Natural killer cell (primary cell): ENCODE data around the gene RBFOX2. TPM values are rescaled to one million over a fixed set of nuclear protein-coding genes. Genes with fewer than 3 reads are reported as not detected.

Experiments
- ATAC-seq, 3 donors: fragments of 150-1000 bp in 2 of 3; fragments of 200-7000 bp in 1 of 3; cut with Tn5 transposase; 1 replicate in 1 of 3; 2 replicates in 2 of 3; pipeline ENCODE4 v1.10.0; 2021; ENCODE audit warnings: mild to moderate bottlenecking in 2 of 3, moderate library complexity in 2 of 3
- DNase-seq, 2 donors: peaks; one replicate each; pipeline versions ENCODE4 v3.0.0 to v3.0.0-alpha.2; 2013 to 2021; ENCODE audit warnings: mixed read lengths in 1 of 2
- H3K27ac ChIP-seq: one replicate; pipeline ENCODE4 v1.5.1; 2013; ENCODE audit warnings: mild to moderate bottlenecking, low read length
- H3K27me3 ChIP-seq: one replicate; pipeline ENCODE4 v1.6.1; 2013; ENCODE audit warnings: low read length; ENCODE audit not compliant: control insufficient read depth, insufficient read depth
- H3K36me3 ChIP-seq: one replicate; pipeline ENCODE4 v1.6.1; 2013; ENCODE audit warnings: low read length; ENCODE audit not compliant: control insufficient read depth, insufficient read depth
- H3K4me1 ChIP-seq: one replicate; pipeline ENCODE4 v1.6.1; 2013; ENCODE audit warnings: low read length; ENCODE audit not compliant: control insufficient read depth, insufficient read depth
- H3K4me3 ChIP-seq: one replicate; pipeline ENCODE4 v1.5.1; 2013; ENCODE audit warnings: low read length
- H3K9me3 ChIP-seq: one replicate; pipeline ENCODE4 v1.6.1; 2013; ENCODE audit warnings: low read length; ENCODE audit not compliant: control insufficient read depth, insufficient read depth
- H3K27ac Mint-ChIP-seq, 2 donors: one replicate each; pipeline ENCODE4 v1.8.0; 2022; ENCODE audit warnings: mild to moderate bottlenecking in 2 of 2, mixed read lengths in 2 of 2, moderate library complexity in 1 of 2
- H3K27me3 Mint-ChIP-seq, 2 donors: one replicate each; pipeline ENCODE4 v1.8.0; 2022; ENCODE audit warnings: low read depth in 2 of 2, mixed read lengths in 2 of 2
- H3K36me3 Mint-ChIP-seq: one replicate; pipeline ENCODE4 v1.8.0; 2022; ENCODE audit warnings: mixed read lengths
- H3K4me1 Mint-ChIP-seq, 2 donors: one replicate each; pipeline ENCODE4 v1.8.0; 2022; ENCODE audit warnings: mixed read lengths in 2 of 2
- H3K4me3 Mint-ChIP-seq: one replicate; pipeline ENCODE4 v1.8.0; 2022; ENCODE audit warnings: mild to moderate bottlenecking, moderate library complexity, mixed read lengths
- H3K9me3 Mint-ChIP-seq, 2 donors: one replicate each; pipeline ENCODE4 v1.8.0; 2022; ENCODE audit warnings: mixed read lengths in 2 of 2
- CTCF ChIP-seq: fragments of 200-600 bp; IDR thresholded peaks from one replicate; pipeline ENCODE4 v1.8.0; 2022; ENCODE audit warnings: antibody characterized with exemption
- WGBS: methylation state at CpG from one replicate; pipeline ENCODE4 v1.1.7; 2013; ENCODE audit warnings: missing lambda C conversion rate; ENCODE audit not compliant: insufficient coverage; 5-methylcytosine and 5-hydroxymethylcytosine counted together
- intact Hi-C: fragments of 100-400 bp; cut with micrococcal nuclease; formaldehyde crosslinking; loops from one replicate; pipeline ENCODE4 v1.14.2; 2022
- total RNA-seq, 4 donors: library from RNA; stranded (reverse); fragments of 120-200 nt in 1 of 4; gene quantifications; one replicate each; pipeline versions ENCODE4 v1.2.3 to v1.2.4, GENCODE V29; 2013 to 2022

RBFOX2 gene
- total RNA-seq, 3 donors from 2014 or later (not counting 1 experiment from before 2014, with no cell fraction given): 1.0 to 4.7 (median 3.0) TPM

DNA sequence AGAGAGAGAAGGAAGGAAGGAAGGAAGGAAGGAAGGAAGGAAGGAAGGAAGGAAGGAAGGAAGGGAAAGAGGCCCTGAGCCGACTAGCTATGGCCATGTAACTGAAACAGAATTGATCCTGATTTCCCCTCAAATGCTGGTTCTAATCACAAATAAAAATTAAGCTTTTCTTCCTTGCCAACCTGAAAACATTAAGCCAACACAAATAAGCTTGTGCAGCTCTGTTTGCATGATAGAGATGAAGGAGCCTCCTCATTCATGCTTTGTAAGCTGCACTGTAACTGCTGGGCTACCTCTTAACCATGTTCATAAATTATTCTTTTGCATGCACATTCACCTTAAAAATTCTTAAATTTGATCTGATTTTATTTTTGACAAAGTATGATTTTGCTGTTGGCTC, 338.6 kb downstream of the RBFOX2 start:
- H3K27me3 Mint-ChIP-seq: no peaks in the 10 kb centered on the region
- Histone ChIP-seq H3K36me3 (no peaks in the 10 kb centered on the region), H3K27me3 (no peaks in the 10 kb centered on the region), H3K4me3 (no peak overlapping the region), H3K27ac (no peak overlapping the region), H3K4me1 (no peaks in the 10 kb centered on the region), H3K9me3 (no peaks in the 10 kb centered on the region)
- H3K9me3 Mint-ChIP-seq: peaks cover 0 to 3% of the 10 kb centered on the region in 2 donors
- H3K4me3 Mint-ChIP-seq: no peak overlapping the region
- no peaks in the 10 kb centered on the region for H3K36me3 Mint-ChIP-seq
- WGBS: no CpG with 5 or more reads among the region's 1 CpG
- ATAC-seq (no peak), DNase-seq (no peak)
- intact Hi-C loops: no loop called here
- TF ChIP-seq CTCF: no peak
- no peaks in the 10 kb centered on the region for H3K4me1 Mint-ChIP-seq
- H3K27ac Mint-ChIP-seq: no peak overlapping the region

DNA sequence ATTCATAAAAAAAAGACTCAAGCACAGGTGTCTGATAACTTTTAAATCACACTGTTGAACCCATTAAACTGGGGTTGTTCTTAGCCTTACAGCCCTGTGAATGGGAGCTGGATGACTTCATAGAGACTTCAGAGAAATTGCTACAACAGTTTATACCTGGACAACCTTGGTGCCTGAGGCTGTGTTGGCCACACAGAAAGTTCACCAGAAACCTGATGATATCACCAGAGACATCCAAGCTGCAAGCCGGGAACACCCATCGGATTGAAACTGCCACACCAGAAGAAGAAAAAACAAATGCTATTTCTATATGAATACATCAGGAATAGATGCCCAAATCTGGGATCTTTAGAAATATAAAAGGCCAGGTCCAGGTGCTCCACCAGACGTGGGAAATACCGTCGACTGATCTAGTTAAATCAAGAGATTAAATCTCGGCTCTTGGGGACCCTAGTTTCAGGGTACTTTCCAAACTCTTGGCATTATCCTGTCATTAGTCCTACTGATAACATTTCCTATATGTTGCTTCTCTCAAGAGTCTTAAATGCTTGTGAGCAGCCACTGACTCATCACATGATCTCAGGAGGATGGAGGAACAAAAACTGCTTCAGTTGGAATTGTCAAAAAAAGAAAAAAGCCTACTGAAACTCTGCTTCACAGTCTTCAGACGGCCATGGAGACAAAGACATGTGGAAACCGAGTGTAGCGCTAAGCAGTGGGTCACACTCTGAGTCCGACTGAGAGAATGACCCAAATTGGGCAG, 339.5 kb downstream of the RBFOX2 start:
- DNase-seq (no peak), ATAC-seq (no peak)
- peaks cover 0 to 3% of the 10 kb centered on the region in 2 donors for H3K9me3 Mint-ChIP-seq
- Histone ChIP-seq H3K4me1 (no peaks in the 10 kb centered on the region), H3K9me3 (no peaks in the 10 kb centered on the region), H3K4me3 (no peak overlapping the region), H3K36me3 (no peaks in the 10 kb centered on the region), H3K27ac (no peak overlapping the region), H3K27me3 (no peaks in the 10 kb centered on the region)
- no peaks in the 10 kb centered on the region for H3K4me1 Mint-ChIP-seq
- H3K27ac Mint-ChIP-seq: no peak overlapping the region
- no peak overlapping the region for H3K4me3 Mint-ChIP-seq
- H3K36me3 Mint-ChIP-seq: no peaks in the 10 kb centered on the region
- intact Hi-C loops: no loop called here
- 86% methylated on average over 10 of the region's 10 CpGs for WGBS
- H3K27me3 Mint-ChIP-seq: no peaks in the 10 kb centered on the region
- TF ChIP-seq CTCF: no peak

Other genes starting within 250 kb of the RBFOX2 start
- 100 to 1,000 TPM; 105 to 166 (median 111) TPM for gene APOL3, start 131.9 kb upstream of the RBFOX2 start, total RNA-seq
- under 1 TPM in 1 of 3 donors, not detected in 2; 0.70 TPM for gene APOL4, start 173.0 kb upstream of the RBFOX2 start, total RNA-seq
- 100 to 1,000 TPM in 1 of 3 donors, 10 to 100 TPM in 2; 51.7 to 112 (median 67.2) TPM for gene APOL2, start 210.7 kb upstream of the RBFOX2 start, total RNA-seq
- 10 to 100 TPM; 39.5 to 51.2 (median 49.6) TPM for gene APOL1, start 224.3 kb upstream of the RBFOX2 start, total RNA-seq